A549 (cell line): ENCODE results near the gene KLHL9.

Source experiments
- EP300 ChIP-seq, 2 experiments: fragments of >200 bp; sonication (Bioruptor Twin); formaldehyde crosslinking; IDR thresholded peaks; 2 replicates in 1 of 2; 3 replicates in 1 of 2; pipeline ENCODE4 v1.6.1; 2016 to 2017
- HOXA7 ChIP-seq: fragments of 250-450 bp; sonication (Bioruptor Pico); IDR thresholded peaks from 2 replicates; pipeline ENCODE4 v1.5.0; 2020; ENCODE audit warnings: mild to moderate bottlenecking, moderate library complexity
- PHF8 ChIP-seq: fragments of 200-600 bp; sonication (generic); IDR thresholded peaks from 2 replicates; pipeline ENCODE4 v1.6.1; 2016; ENCODE audit warnings: low read depth, mild to moderate bottlenecking, antibody characterized with exemption, moderate library complexity, borderline replicate concordance
- POLR2A ChIP-seq: IDR thresholded peaks from 2 replicates; pipeline ENCODE4 v1.6.1; 2012; ENCODE audit warnings: mild to moderate bottlenecking, low read length
- RAD21 ChIP-seq, 2 experiments: fragments of >200 bp in 1 of 2; sonication (Bioruptor Twin) in 1 of 2; formaldehyde crosslinking in 1 of 2; IDR thresholded peaks in 1 of 2; conservative IDR thresholded peaks in 1 of 2; 2 replicates in 1 of 2; 3 replicates in 1 of 2; pipeline ENCODE4 v1.6.1; 2012 to 2018; ENCODE audit warnings: inconsistent platforms in 1 of 2
- TF ChIP-seq, protein P1 (sequence below): fragments of >200 bp; sonication (Bioruptor Twin); formaldehyde crosslinking; IDR thresholded peaks from 3 replicates; pipeline ENCODE4 v1.5.1; 2016
- TF ChIP-seq, protein P2 (sequence below): fragments of 200-600 bp; sonication (generic); IDR thresholded peaks from 2 replicates; pipeline ENCODE4 v1.6.1; 2016; ENCODE audit warnings: antibody characterized with exemption, mild to moderate bottlenecking, moderate library complexity

DNA sequence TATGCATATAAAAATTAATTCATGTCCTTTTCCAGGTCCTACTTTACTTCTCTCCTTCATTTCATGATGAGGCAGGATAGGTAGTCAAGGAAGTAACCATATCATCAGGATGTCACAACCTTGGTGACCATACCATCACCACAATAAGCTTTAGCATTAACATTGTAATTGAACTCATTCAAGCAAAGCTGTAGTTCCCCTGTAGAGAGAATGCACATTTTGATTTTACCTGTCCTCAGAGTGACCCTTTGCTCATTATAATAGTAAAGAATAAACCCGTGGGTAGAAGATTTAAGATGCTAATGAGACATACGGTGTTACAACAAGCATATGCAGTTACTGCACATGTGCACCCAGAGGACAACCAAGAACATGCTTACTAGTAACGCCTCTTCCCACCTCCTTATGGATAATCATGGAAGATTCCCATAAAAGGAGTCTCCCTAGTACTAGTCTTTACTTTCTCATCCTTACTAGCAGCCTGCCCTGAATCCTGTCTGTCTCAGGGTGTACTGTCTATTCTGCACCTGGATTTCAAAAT, 13.3 kb upstream of the KLHL9 start:
- TF ChIP-seq, protein P1, sequence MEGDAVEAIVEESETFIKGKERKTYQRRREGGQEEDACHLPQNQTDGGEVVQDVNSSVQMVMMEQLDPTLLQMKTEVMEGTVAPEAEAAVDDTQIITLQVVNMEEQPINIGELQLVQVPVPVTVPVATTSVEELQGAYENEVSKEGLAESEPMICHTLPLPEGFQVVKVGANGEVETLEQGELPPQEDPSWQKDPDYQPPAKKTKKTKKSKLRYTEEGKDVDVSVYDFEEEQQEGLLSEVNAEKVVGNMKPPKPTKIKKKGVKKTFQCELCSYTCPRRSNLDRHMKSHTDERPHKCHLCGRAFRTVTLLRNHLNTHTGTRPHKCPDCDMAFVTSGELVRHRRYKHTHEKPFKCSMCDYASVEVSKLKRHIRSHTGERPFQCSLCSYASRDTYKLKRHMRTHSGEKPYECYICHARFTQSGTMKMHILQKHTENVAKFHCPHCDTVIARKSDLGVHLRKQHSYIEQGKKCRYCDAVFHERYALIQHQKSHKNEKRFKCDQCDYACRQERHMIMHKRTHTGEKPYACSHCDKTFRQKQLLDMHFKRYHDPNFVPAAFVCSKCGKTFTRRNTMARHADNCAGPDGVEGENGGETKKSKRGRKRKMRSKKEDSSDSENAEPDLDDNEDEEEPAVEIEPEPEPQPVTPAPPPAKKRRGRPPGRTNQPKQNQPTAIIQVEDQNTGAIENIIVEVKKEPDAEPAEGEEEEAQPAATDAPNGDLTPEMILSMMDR = no peak
- TF ChIP-seq EP300 (IDR thresholded peaks at IDR 0.05) (no peak), PHF8 (no peak), POLR2A (no peak), HOXA7 (CRISPR knock-in tag) (no peak), RAD21 (conservative IDR thresholded peaks at IDR 0.05 in 1 of 2, IDR thresholded peaks at IDR 0.05 in 1 of 2) (no peak)
- TF ChIP-seq, protein P2, sequence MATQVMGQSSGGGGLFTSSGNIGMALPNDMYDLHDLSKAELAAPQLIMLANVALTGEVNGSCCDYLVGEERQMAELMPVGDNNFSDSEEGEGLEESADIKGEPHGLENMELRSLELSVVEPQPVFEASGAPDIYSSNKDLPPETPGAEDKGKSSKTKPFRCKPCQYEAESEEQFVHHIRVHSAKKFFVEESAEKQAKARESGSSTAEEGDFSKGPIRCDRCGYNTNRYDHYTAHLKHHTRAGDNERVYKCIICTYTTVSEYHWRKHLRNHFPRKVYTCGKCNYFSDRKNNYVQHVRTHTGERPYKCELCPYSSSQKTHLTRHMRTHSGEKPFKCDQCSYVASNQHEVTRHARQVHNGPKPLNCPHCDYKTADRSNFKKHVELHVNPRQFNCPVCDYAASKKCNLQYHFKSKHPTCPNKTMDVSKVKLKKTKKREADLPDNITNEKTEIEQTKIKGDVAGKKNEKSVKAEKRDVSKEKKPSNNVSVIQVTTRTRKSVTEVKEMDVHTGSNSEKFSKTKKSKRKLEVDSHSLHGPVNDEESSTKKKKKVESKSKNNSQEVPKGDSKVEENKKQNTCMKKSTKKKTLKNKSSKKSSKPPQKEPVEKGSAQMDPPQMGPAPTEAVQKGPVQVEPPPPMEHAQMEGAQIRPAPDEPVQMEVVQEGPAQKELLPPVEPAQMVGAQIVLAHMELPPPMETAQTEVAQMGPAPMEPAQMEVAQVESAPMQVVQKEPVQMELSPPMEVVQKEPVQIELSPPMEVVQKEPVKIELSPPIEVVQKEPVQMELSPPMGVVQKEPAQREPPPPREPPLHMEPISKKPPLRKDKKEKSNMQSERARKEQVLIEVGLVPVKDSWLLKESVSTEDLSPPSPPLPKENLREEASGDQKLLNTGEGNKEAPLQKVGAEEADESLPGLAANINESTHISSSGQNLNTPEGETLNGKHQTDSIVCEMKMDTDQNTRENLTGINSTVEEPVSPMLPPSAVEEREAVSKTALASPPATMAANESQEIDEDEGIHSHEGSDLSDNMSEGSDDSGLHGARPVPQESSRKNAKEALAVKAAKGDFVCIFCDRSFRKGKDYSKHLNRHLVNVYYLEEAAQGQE = no peak
